Smooth muscle cell of bladder (primary cell): ENCODE data around the gene CNOT11. TPM values are rescaled to one million over a fixed set of nuclear protein-coding genes. Genes with fewer than 3 reads are reported as not detected.

Experiments
- total RNA-seq: library from RNA; depleted of rRNA; stranded (reverse); fragments of >200 nt; gene quantifications from 2 replicates; pipeline ENCODE4 v1.2.3, GENCODE V29; 2014

Gene CNOT11
- 12.1 and 15.5 TPM in 2 replicates for total RNA-seq

DNA sequence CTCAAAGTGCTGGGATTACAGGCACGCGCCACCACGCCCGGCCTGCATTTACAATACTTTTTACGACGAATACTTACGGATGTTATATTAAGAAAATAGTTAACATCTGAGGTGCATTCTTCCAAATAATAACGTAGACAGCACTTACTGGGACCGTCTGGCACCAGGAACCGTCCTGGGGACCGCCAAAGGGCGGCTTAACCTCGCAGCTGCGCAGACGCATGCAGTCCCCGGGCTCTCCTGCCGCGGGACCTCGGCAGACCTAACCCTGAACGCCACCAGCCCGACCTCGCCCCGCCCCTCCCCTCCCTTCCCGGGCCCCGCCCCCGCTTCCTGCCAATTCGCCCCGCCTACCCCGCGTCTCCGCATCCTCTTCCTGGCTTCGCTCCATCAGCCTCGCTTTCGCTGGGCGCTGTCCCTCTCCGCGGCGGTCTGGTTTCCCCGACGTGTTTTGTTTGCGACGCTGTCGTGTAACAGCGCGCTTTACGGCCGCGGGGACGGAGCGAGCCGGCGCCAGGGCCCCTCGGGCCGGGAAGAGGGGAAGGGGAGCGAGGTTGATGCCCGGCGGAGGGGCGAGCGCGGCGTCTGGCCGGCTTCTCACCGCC lies at the start of gene CNOT11:
Gene CNOT11 (plus strand): TSS at position 479 of the 605 bp plus-strand sequence. CDS start 79 bp downstream, at position 558.

DNA sequence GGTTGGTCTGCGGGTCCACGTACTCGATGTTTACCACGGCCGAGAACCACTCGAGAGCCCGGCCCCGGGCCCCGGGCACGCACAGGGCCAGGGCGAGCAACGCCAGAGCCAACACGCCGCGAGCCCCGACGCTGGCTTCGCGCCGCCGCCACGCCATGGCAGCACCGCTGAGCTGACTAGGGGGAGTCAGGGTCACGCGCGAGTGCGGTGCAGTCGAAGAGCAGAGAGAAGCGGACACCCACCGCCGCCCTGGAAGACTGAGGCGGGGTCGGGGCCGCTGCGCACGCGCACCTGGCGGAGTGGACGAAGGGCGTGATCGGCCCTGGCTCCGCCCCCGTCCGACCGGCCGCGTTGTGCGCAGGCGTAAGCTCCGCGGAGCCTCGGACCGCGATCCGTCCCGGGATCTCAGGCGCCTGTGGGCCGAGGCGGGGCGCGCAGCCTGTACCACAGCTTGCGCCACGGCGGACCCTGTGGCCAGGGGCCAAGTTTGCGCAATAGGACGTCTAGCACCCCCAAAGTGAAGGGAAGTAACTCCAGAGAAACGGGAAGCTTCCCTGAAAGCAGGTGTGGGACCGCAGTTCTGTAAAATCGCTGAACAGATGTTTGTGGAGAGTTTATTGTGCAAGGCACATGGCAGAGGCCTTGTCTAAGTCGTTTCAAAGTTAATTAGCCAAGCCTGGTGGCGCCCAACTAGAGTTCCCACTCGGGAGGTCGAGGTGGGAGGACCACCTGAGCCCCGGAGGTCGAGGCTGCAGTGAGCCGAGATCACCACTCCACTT lies 55.9 kb downstream of the CNOT11 start, which contains the start of gene RNF149:
Gene RNF149 (minus strand): TSS at position 270 of the 779 bp plus-strand sequence. CDS start 113 bp downstream, at position 157.

Other genes starting within 250 kb of the CNOT11 start
- gene TBC1D8, start 101.5 kb upstream of the CNOT11 start, total RNA-seq = 17.2 and 18.9 TPM in 2 replicates
- 36.8 and 53.1 TPM in 2 replicates for gene RNF149, start 55.8 kb downstream of the CNOT11 start, total RNA-seq
- 0.14 and 0.65 TPM in 2 replicates for gene CREG2, start 134.6 kb downstream of the CNOT11 start, total RNA-seq
- 1.3 and 2.0 TPM in 2 replicates for gene RFX8, start 222.2 kb downstream of the CNOT11 start, total RNA-seq